Psoas muscle (tissue), 8 donors: ENCODE measurements around the gene GRM7. TPM values are rescaled to one million over a fixed set of nuclear protein-coding genes. Genes with fewer than 3 reads are reported as not detected.

ENCODE experiments used
- ATAC-seq, 4 donors: fragments of 200-7000 bp; cut with Tn5 transposase; one replicate each; pipeline ENCODE4 v1.9.1; 2020; ENCODE audit warnings: moderate library complexity in 3 of 4, mild to moderate bottlenecking in 2 of 4
- DNase-seq, 2 donors: peaks; one replicate each; pipeline ENCODE4 v3.0.0-alpha.2; 2020
- H3K27ac ChIP-seq: fragments of 200-600 bp; one replicate; pipeline ENCODE4 v1.8.0; 2022
- H3K27me3 ChIP-seq, 3 donors: fragments of 200-600 bp in 1 of 3; one replicate each; pipeline versions ENCODE4 v1.6.1 to v1.8.0; 2013 to 2022; ENCODE audit warnings: low read length in 2 of 3, mild to moderate bottlenecking in 2 of 3, moderate library complexity in 1 of 3; ENCODE audit not compliant: insufficient read depth in 3 of 3
- H3K36me3 ChIP-seq, 2 donors: fragments of 200-600 bp in 1 of 2; one replicate each; pipeline versions ENCODE4 v1.6.1 to v1.8.0; 2013 to 2022; ENCODE audit warnings: low read depth in 1 of 2, mild to moderate bottlenecking in 1 of 2, moderate library complexity in 1 of 2; ENCODE audit not compliant: insufficient read depth in 1 of 2
- H3K4me1 ChIP-seq: fragments of 200-600 bp; one replicate; pipeline ENCODE4 v1.8.0; 2022
- H3K4me3 ChIP-seq: fragments of 200-600 bp; one replicate; pipeline ENCODE4 v1.8.0; 2022; ENCODE audit warnings: mild to moderate bottlenecking
- H3K9me3 ChIP-seq: fragments of 200-600 bp; one replicate; pipeline ENCODE4 v1.8.0; 2022
- whole genome bisulfite sequencing, 3 donors: extraction: QIAGEN DNeasy Blood & Tissue Kit; methylation state at CpG; one replicate each; pipeline versions ENCODE4 v1.1.6 to v1.1.7; 2013; 5-methylcytosine and 5-hydroxymethylcytosine counted together
- intact Hi-C, 2 donors: fragments of 100-400 bp; cut with DNase I; formaldehyde crosslinking; loops; one replicate each; pipeline versions ENCODE4 v1.11.0 to v1.14.2; 2022
- polyA plus RNA-seq, 3 donors: library from polyadenylated mRNA; stranded (reverse); fragments of 200-250 nt; gene quantifications; one replicate each; pipeline ENCODE4 v1.2.3, GENCODE V29; 2013
- total RNA-seq, 4 donors: library from RNA; stranded (reverse); fragmentation: NEBNext Ultra II Directional in 2 of 4; extraction: Animal tissue kit (Norgen Biotek cat#: 25700) in 2 of 4; gene quantifications; one replicate each; pipeline versions ENCODE4 v1.2.1 to v1.2.4, GENCODE V29; 2021 to 2023
- TF ChIP-seq, protein P1 (sequence below): fragments of 200-600 bp; IDR thresholded peaks from one replicate; pipeline ENCODE4 v1.8.0; 2022; ENCODE audit warnings: antibody characterized with exemption
- donor health status: healthy with polysubstance abuse.
- donor health status: DM: no; HTN: no; CAD: no; lungs with moderate emphysema.
- donor health status: Bipolar disorder and iron deficiency.
- donor health status: healthy.
- donor health status: DM: yes; HTN: yes; CAD: no.
- donor health status: DM: no; HTN: no; CAD: no.
- donor health status: DM: no; HTN: no; CAD: no.
- donor health status: DM: yes; HTN: yes; CAD: no.

Gene GRM7
- total and polyA plus RNA-seq, 7 donors, result 0.01 TPM; not detected in 6

GRCh38 chr3:7728566-7729519 is 867.9 kb downstream of the GRM7 start:
- no peak overlapping the region for H3K27ac ChIP-seq
- intact Hi-C loops, result no loop called here
- DNase-seq, result no peak
- TF ChIP-seq, protein P1, sequence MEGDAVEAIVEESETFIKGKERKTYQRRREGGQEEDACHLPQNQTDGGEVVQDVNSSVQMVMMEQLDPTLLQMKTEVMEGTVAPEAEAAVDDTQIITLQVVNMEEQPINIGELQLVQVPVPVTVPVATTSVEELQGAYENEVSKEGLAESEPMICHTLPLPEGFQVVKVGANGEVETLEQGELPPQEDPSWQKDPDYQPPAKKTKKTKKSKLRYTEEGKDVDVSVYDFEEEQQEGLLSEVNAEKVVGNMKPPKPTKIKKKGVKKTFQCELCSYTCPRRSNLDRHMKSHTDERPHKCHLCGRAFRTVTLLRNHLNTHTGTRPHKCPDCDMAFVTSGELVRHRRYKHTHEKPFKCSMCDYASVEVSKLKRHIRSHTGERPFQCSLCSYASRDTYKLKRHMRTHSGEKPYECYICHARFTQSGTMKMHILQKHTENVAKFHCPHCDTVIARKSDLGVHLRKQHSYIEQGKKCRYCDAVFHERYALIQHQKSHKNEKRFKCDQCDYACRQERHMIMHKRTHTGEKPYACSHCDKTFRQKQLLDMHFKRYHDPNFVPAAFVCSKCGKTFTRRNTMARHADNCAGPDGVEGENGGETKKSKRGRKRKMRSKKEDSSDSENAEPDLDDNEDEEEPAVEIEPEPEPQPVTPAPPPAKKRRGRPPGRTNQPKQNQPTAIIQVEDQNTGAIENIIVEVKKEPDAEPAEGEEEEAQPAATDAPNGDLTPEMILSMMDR, result no peak
- no peaks in the 10 kb centered on the region for H3K27me3 ChIP-seq
- no peak for ATAC-seq
- no peaks in the 10 kb centered on the region for H3K4me1 ChIP-seq
- H3K9me3 ChIP-seq, result no peaks in the 10 kb centered on the region
- H3K36me3 ChIP-seq, result no peaks in the 10 kb centered on the region
- no peak overlapping the region for H3K4me3 ChIP-seq
- WGBS, 3 donors, result 84 to 92% (median 85%) methylated on average over 7 of the region's 7 CpGs

GRCh38 chr3:7733933-7734332 is 873.0 kb downstream of the GRM7 start:
- TF ChIP-seq, protein P1, result no peak
- WGBS, 3 donors, result 39 to 58% (median 56%) methylated on average over 1 of the region's 1 CpG
- no peaks in the 10 kb centered on the region for H3K36me3 ChIP-seq
- intact Hi-C loops, result no loop called here
- no peak overlapping the region for H3K4me3 ChIP-seq
- H3K27me3 ChIP-seq, result no peaks in the 10 kb centered on the region
- no peak for DNase-seq
- H3K4me1 ChIP-seq, result no peaks in the 10 kb centered on the region
- no peak overlapping the region for H3K27ac ChIP-seq
- H3K9me3 ChIP-seq, result no peaks in the 10 kb centered on the region
- ATAC-seq, result no peak

DNA sequence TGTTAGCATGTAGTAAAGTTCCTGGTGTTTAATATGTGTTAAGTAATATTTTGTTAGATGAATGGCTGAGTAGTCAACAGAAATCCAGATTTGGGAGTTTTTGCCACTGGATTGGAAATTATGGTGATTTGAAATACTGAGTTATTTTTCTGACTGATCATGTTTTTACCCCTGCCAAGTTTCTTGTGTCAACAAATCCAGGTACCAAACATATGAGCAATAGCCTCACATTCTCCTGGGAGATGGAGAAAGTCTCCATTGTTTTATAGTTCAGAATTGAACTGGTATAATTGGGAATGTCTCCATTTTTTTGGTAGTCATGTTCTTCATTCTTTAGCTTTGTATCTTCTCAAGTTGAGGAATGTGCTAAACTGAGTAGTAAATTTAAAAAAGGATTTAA is 873.5 kb downstream of the GRM7 start:
- Histone ChIP-seq H3K36me3 (no peaks in the 10 kb centered on the region), H3K4me1 (no peaks in the 10 kb centered on the region), H3K27ac (no peak overlapping the region), H3K27me3 (no peaks in the 10 kb centered on the region), H3K4me3 (no peak overlapping the region), H3K9me3 (no peaks in the 10 kb centered on the region)
- intact Hi-C loops, result no loop called here
- DNase-seq (no peak), ATAC-seq (no peak)
- TF ChIP-seq, protein P1, result no peak

- DNase-seq (no peak), ATAC-seq (no peak)
- 98% methylated on average over 1 of the region's 1 CpG for WGBS, 3 donors
- Histone ChIP-seq H3K27ac (no peak overlapping the region), H3K36me3 (no peaks in the 10 kb centered on the region), H3K4me3 (no peak overlapping the region), H3K9me3 (no peaks in the 10 kb centered on the region), H3K4me1 (no peaks in the 10 kb centered on the region), H3K27me3 (no peaks in the 10 kb centered on the region)
- intact Hi-C loops, result no loop called here
- TF ChIP-seq, protein P1, result no peak
Measured at GRCh38 chr3:7737263-7737662, 876.3 kb downstream of the GRM7 start.
